ENCODE data around the gene RSU1.

DNA sequence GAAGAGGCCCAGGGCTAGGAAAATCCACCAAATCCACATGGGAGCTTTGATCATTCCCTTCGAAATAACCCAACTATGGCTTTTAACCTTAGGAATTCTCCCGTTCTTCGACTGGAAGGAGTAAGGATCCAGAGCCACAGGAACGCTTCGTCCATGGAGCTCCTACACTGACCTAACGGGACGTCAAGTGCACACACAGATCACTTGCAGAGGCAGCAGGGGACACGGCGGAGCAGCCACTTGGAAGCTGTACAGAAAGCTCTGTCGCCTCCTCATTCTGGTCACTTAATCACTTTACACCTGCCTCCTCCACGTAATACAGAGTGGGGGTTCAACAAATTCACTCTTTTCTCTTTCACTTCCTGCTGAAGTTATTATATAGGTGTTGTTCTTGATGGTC, 43.9 kb downstream of the RSU1 start:
- TF ChIP-seq, protein P1, sequence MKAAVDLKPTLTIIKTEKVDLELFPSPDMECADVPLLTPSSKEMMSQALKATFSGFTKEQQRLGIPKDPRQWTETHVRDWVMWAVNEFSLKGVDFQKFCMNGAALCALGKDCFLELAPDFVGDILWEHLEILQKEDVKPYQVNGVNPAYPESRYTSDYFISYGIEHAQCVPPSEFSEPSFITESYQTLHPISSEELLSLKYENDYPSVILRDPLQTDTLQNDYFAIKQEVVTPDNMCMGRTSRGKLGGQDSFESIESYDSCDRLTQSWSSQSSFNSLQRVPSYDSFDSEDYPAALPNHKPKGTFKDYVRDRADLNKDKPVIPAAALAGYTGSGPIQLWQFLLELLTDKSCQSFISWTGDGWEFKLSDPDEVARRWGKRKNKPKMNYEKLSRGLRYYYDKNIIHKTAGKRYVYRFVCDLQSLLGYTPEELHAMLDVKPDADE (CRISPR knock-in tag; IDR thresholded peaks at IDR 0.05): no peak
- no peak for TF ChIP-seq ZNF136 (CRISPR knock-in tag; IDR thresholded peaks at IDR 0.05; ENCODE audit: low read depth)
- TF ChIP-seq FOXC1 (CRISPR knock-in tag; IDR thresholded peaks at IDR 0.05; ENCODE audit: borderline replicate concordance): no peak
- TF ChIP-seq, protein P2, sequence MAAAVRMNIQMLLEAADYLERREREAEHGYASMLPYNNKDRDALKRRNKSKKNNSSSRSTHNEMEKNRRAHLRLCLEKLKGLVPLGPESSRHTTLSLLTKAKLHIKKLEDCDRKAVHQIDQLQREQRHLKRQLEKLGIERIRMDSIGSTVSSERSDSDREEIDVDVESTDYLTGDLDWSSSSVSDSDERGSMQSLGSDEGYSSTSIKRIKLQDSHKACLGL (CRISPR knock-in tag; IDR thresholded peaks at IDR 0.05): no peak
- TF ChIP-seq SATB2 (CRISPR knock-in tag; IDR thresholded peaks at IDR 0.05): no peak
- TF ChIP-seq DPF2 (CRISPR knock-in tag; IDR thresholded peaks at IDR 0.05; ENCODE audit: borderline replicate concordance, low read depth): no peak
- no peak for TF ChIP-seq FOXK2 (IDR thresholded peaks at IDR 0.05)
- TF ChIP-seq, protein P3, sequence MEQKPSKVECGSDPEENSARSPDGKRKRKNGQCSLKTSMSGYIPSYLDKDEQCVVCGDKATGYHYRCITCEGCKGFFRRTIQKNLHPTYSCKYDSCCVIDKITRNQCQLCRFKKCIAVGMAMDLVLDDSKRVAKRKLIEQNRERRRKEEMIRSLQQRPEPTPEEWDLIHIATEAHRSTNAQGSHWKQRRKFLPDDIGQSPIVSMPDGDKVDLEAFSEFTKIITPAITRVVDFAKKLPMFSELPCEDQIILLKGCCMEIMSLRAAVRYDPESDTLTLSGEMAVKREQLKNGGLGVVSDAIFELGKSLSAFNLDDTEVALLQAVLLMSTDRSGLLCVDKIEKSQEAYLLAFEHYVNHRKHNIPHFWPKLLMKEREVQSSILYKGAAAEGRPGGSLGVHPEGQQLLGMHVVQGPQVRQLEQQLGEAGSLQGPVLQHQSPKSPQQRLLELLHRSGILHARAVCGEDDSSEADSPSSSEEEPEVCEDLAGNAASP (CRISPR knock-in tag; IDR thresholded peaks at IDR 0.05; ENCODE audit: borderline replicate concordance): no peak
- TF ChIP-seq FOXJ3 (CRISPR knock-in tag; IDR thresholded peaks at IDR 0.05; ENCODE audit: borderline replicate concordance): no peak
- TF ChIP-seq NKX3-1 (CRISPR knock-in tag; IDR thresholded peaks at IDR 0.05): no peak
- TF ChIP-seq STAG1 (CRISPR knock-in tag; IDR thresholded peaks at IDR 0.05): no peak
- TF ChIP-seq HIVEP1 (CRISPR knock-in tag; IDR thresholded peaks at IDR 0.05): no peak
- TF ChIP-seq TEAD3 (CRISPR knock-in tag; optimal IDR thresholded peaks at IDR 0.05; ENCODE audit: borderline replicate concordance): no peak
- TF ChIP-seq TCF7 (IDR thresholded peaks at IDR 0.05; ENCODE audit: low read depth): no peak

Measured in HepG2 (cell line).